ENCODE measurements around the gene ARID5B.

Gene ARID5B

DNA sequence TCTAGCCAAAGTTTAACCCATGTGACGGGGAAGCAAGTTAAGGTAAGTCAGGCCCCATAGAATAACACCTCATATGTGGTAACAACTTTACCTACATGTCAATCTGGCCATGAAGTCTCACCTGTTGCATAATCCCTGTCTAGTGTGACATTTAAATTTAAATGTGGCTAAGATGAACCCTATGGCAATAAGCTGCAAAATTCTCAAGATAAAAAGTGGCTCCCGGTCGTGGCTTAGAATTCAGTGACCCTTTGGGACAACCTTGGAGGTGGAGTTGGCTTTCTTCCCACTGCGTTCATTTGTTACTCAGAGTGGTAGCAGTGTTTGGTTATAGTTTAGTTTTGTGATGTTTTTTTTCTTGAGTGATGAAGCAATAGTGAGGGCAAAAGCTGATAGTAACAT lies 90.6 kb downstream of the ARID5B start:
- peak in 1 of 2 donors; percentile 55 for DNase-seq

DNA sequence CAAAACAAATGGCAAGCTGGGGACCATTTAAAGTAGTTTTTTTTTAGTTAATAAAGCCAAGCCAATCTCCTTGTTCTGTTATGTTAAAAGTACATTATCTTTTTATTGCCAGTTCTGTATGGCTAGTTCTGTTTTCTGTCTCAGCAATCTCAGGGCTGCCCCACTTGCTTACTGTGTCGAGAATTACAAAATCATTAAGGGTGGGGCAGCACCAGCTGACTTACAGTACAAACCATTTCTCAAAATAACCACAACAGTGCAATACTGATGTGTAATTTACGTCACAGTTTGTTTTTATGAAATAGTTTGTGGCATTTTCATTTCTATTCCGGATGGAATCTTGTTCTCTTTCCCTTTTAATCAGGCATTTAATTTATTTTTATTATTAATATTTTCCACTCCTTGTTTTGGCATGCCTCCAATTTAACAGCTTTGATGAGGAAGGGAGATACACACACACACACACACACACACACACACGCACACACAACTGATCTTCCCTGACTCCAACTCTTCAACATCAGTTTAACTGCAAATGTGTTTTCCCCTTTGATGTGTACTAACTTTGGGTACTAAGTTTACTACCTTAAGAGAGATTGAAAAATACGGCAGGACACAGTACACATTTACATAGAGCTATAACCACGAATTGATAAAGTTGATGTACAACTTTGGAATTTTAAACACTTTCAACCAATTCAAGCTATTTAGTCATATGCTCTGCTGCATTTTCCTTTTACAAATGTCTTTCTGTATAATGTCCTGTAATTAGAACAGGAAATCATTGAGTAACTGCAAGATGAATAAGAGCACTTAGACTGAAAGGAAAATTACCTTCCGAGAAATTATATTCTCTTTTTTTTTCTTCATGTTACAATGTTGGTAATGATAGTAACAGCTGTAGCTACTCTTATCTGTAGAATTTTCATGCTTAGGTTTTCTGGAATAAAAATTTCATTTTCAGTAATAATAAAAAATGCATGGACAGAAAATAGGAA lies 91.5 kb downstream of the ARID5B start:
- peak; percentile 94 to 96 for DNase-seq

GRCh38 chr10:61993711-61994401 lies 92.4 kb downstream of the ARID5B start:
- peak in 1 of 2 donors; percentile 60 for DNase-seq

- DNase-seq, result no peak
Observed at GRCh38 chr10:61994405-61995219, 93.1 kb downstream of the ARID5B start.

DNA sequence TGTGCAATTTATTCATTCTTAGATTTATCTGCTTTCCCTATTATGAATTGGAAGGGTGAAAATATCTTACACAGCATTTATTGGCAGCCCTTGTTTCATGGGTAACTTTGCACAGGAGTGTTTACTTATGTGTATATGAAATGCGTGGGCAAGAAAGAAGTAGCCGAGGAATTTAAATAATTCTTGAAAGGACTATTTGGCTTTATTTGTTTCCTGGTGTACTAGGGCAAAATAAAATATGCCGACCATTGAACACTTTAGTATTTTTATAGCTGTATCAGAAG lies 93.7 kb downstream of the ARID5B start:
- no peak for DNase-seq

GRCh38 chr10:61998937-61999336 lies 97.4 kb downstream of the ARID5B start:
- DNase-seq, result no peak

DNA sequence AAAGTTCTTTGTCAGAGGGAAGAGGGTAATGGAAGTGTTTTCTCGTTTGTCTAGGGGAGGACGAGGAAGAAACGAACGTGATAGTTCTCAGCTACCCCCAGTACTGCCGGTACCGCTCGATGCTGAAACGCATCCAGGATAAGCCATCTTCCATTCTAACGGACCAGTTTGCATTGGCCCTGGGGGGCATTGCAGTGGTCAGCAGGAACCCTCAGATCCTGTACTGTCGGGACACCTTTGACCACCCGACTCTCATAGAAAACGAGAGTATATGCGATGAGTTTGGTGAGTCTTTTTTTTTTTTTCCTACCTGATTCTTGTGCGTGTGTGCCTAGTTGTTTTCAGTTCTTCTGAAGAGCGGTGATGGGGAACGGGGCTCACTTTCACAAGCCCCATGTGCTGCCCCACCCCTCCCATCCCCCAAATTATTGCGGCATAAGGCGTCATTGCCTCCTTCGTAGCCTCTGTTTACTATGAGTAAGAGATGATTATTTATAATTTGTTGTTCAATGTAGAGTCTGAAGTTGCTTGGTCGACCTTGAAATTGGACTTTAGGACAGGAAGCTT lies 98.6 kb downstream of the ARID5B start:
- DNase-seq, result no peak

- DNase-seq, result no peak
Observed at GRCh38 chr10:62000726-62001125, 99.2 kb downstream of the ARID5B start.

- DNase-seq, result no peak
Observed at GRCh38 chr10:62001898-62002297, 100.4 kb downstream of the ARID5B start.

DNA sequence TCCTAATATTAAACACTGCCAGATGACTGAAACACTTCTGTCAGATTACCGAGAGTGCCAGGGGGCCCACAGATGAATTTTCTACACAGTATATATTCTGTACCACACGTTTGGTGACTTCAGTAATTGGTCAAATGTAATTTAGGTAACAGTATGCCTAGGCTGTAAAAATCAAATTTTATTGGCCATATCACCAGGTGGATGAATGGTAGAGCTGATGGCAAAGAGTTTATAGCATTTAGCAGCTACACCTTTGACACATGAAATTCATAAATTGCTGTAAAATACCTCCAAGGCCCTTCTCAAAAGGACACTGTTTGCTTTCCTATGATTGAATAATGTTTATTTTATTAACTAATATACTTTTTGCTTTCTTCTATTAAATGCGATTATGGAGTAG lies 101.3 kb downstream of the ARID5B start:
- DNase-seq, result no peak

DNA sequence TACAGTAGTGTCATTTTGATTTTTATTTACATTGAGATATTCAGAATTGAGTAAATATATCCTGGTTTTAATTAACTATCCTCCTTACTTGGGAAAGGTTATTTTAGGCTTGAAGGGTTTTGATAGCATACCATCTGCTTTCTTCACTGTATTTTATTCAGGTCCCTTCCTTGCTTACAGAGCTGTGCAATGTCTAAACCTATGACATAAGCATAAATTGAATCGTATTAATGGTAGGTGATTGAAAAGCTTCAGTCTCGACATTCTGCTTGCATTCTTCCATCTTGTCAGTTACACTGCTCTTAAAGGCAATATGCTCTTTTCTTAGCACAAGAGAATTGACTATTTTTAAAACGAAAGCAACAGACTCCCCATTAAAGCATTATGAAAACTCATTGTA lies 102.5 kb downstream of the ARID5B start:
- no peak for DNase-seq

DNA sequence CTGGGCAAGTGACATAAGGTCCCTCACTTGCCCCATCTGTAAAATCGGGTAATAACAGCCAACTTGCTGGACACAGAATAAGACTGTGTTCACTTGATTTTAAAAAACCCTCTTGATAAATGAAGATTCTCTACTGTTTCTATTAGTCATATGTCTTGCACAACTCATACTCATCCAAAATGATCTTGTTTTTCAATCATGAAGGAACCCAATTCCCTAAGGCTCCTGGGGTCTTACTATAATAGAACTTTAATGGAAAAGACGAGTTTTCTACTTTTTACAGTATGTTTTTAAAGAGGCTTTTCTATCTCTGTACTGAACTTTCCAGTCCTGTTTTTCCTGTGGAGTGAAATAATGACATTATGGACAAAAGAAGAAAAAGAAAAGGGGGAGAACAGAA lies 103.8 kb downstream of the ARID5B start:
- DNase-seq, result no peak

DNA sequence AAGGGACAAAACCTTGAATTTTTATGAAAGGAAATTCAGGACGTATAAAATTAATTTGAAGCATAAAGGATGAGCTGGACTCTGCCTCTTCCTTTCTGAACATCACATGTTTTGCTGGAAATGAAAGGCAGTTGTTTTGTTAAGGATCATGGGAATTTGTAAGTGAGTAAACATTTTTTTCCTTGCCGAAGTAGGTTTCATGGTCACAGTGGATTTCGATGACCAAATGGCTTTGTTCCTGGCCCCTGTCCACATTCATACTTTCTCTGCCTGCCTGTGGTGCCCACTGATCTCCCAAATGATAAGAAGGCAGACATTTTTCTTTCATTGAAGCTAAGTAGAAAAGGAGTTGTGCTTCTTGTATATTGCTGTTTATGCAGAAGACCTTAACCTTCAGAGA lies 104.2 kb downstream of the ARID5B start:
- no peak for DNase-seq

DNA sequence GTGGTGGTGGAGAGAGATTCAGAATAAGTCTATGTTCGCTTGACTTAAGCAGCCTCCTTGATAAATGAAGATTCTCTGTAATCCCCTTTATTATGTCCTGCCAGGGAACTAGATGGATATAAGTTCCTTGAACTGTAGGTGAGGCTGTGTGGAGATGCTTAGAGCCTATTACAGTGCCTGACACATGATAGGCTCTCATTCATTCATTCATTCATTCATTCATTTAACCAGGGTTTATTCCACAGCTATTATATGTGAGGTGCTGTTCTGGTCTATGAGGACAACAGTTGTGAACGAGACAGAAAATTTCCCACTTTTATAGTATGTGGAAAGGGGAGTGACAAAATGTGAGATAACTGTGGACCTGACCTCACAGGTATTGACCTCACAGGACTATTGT lies 105.6 kb downstream of the ARID5B start:
- DNase-seq, result no peak

- no peak for DNase-seq
Observed at GRCh38 chr10:62008196-62008595, 106.7 kb downstream of the ARID5B start.

- DNase-seq, result no peak
Observed at GRCh38 chr10:62008946-62009345, 107.4 kb downstream of the ARID5B start.

DNA sequence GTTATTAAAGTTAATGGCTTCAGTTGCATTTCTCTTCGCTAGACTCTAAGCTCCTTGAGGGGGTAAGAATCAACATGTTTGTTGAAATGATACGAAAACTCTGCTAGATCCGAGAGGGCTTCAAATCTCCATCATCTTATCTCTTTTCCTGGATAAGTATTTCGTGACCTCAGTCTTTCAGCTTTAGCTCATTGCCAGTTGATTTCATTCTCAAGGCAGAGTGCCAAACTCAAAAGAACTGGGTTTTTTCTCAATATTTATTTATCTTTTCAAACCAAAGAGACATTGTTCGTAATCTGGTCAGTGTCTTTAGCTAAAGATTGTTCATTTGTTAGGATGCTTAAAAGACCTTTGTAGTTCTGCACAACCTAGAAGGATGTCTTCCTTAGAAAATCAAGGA lies 108.9 kb downstream of the ARID5B start:
- DNase-seq, result no peak

DNA sequence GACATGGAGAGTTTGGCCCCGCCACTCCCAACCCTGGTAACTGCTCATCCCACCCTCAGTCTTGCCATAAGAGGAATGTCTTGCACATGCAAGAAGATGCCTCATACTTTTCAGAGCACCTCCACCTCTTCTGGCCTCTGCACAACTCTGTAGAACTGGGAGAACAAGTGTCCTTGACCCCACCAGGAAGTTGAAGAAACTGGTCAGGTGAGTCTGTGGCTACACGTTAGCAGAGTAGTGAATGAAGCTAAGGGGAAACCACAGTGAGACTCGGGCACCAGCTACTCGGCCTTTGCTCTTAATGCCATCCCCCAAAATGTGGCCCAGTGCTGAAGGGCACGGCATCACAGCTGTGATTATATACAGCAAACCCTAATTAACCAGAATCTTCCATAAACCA lies 110.1 kb downstream of the ARID5B start:
- no peak for DNase-seq

- DNase-seq, result no peak
Observed at GRCh38 chr10:62012318-62012717, 110.8 kb downstream of the ARID5B start.

DNA sequence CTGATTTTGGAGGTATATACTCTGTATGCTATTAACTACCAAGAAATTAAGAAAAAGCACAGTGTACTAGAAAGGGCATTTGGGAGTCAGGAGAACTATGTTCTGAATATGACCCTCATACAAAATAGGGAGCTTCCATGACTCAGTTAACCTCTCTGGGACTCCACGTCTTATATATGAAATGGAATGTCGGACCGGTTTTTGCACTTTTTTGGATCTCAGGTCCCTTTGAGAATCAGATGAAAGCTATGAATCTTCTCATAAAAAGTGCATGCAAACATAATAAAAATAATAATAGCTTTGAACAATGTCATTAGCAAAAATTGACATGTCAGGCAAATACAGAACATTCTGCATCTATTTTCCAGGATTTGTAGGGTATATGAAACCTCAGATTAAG lies 113.0 kb downstream of the ARID5B start:
- DNase-seq, result no peak

- DNase-seq, result no peak
Observed at GRCh38 chr10:62015994-62016393, 114.5 kb downstream of the ARID5B start.

- peak; percentile 70 to 81 for DNase-seq
Observed at GRCh38 chr10:62016623-62017490, 115.4 kb downstream of the ARID5B start.
